GM21515 (cell line): ENCODE measurements around the gene ITPRIPL2.

Source experiments
- ATAC-seq: cut with Tn5 transposase; IDR thresholded peaks from one replicate; pipeline ENCODE4 v1.9.1; 2021; ENCODE audit not compliant: unreplicated experiment

The ITPRIPL2 gene

DNA sequence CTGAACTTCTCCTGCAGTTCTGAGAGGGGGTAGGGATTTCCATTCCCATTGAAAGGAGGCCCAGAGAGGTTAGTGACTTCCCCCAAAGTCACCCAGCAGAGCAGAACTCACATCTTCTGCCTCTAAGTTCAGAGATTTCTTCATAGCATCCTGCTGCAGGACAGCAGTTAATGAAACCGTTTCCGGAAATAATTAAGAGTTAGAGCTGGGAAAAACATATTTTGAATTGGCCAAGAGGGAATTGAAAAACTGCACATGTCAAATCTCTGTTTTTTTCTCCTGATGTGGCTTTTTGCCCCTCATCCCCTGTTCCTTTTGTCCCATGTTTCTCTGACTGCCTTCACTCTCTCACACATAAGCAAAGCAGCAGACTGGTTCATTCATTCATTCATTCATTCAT lies 26.6 kb downstream of the ITPRIPL2 start:
- no peak for ATAC-seq

GRCh38 chr16:19142939-19143598 lies 29.3 kb downstream of the ITPRIPL2 start:
- ATAC-seq, result no peak

- ATAC-seq, result no peak
Measured at GRCh38 chr16:19143599-19143956, 29.8 kb downstream of the ITPRIPL2 start.

GRCh38 chr16:19145010-19145409 lies 31.2 kb downstream of the ITPRIPL2 start:
- no peak for ATAC-seq

GRCh38 chr16:19147126-19147525 lies 33.4 kb downstream of the ITPRIPL2 start:
- no peak for ATAC-seq

GRCh38 chr16:19147627-19148026 lies 33.9 kb downstream of the ITPRIPL2 start:
- no peak for ATAC-seq

GRCh38 chr16:19148189-19148588 lies 34.4 kb downstream of the ITPRIPL2 start:
- no peak for ATAC-seq

- ATAC-seq, result no peak
Measured at GRCh38 chr16:19151310-19151709, 37.5 kb downstream of the ITPRIPL2 start.

DNA sequence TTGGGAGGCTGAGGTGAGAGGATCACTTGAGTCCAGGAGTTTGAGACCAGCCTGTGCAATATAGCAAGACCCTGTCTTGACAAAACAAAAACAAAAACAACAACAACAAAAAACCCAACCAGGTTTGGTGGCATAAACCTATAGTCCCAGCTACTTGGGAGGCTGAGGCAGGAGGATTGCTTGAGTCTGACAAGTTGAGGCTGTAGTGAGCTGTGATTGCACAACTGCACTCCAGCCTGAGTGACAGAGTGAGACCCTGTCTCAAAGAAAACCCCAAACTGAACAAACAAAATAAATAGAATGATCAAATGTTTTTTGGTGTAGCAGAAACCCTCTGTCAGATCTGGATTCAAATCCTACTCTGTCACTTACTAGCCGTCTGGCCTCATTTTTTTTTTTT lies 38.3 kb downstream of the ITPRIPL2 start:
- no peak for ATAC-seq

DNA sequence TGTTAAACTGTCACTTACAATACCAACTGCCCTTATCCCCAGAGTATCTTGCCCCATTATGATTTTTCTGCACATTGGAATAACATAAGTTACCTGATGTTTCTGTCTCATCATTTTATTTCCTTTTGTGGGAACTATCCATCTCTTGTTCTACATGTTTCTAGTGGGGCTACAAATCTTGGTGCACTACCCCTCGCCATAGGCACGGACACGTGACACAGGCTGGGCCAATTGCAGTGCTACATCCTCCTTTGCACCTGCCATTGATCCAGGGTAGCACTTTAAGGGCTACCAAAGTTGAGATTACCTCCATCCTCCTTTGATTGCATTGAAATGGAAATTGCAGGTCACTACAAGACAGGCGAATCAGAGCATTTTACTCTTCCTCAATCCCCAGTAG lies 40.1 kb downstream of the ITPRIPL2 start:
- ATAC-seq, result no peak

GRCh38 chr16:19162085-19162484 lies 48.3 kb downstream of the ITPRIPL2 start:
- no peak for ATAC-seq

GRCh38 chr16:19163215-19163614 lies 49.5 kb downstream of the ITPRIPL2 start:
- no peak for ATAC-seq

GRCh38 chr16:19164285-19164684 lies 50.5 kb downstream of the ITPRIPL2 start:
- no peak for ATAC-seq

DNA sequence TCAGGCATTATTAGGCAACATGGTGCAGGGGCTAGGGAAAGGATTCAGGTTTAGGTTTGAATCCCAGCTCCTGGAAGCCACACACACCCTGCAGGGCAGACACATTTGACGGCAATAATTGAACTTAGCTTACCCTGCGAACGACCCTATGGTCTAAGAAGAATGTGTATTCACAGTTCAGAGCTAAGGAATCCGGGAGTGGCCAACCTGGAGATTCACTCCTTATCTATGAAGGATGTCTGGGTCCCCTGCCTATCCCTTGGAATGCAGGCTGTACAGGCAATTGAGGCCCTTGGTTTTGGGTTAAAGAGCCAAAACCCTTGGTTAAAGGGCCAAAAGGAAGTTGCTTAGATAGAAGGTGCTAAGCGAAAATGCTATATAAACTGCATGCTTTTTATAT lies 51.3 kb downstream of the ITPRIPL2 start:
- ATAC-seq, result no peak

- no peak for ATAC-seq
Measured at GRCh38 chr16:19166500-19166899, 52.7 kb downstream of the ITPRIPL2 start.

DNA sequence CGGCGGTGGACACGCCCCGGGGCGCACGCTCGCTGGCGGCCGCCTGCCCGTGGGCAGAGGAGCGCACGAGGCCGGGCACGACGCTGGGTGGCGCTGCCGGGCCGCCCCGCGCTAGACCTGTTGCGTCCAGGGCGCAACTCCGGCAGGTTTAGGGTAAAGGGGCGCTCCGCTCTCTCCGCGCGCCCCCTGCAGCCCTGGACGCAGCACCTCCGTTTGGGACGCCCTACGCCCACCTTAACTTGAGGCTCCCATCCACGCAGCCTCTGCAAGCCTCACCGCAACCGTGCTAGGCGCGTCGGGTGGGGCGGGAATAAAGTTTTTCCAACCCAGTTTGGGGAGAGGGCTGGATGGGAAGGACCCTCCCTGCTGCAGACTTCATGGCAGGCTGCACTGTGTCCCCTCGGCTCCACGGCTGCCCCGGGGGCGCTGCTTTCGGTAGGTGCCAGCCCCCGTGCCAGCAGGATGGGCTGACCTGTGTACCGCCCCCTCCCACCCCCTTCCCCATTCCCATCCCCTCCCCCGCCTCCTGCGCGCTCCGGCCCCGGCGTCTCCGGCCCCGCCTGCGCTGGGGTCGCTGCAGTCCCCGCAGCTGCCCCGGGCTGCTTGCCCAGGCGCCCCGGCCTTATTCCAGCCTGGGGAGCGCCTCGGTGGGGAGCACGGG lies 54.1 kb downstream of the ITPRIPL2 start, which contains the start of gene SYT17:
SYT17 (plus strand) TSS at position 531 of the 661 bp plus-strand sequence. CDS start 407 bp downstream, outside the sequence.
- ATAC-seq, result no peak

GRCh38 chr16:19168371-19169081 lies 54.8 kb downstream of the ITPRIPL2 start:
- no peak for ATAC-seq

DNA sequence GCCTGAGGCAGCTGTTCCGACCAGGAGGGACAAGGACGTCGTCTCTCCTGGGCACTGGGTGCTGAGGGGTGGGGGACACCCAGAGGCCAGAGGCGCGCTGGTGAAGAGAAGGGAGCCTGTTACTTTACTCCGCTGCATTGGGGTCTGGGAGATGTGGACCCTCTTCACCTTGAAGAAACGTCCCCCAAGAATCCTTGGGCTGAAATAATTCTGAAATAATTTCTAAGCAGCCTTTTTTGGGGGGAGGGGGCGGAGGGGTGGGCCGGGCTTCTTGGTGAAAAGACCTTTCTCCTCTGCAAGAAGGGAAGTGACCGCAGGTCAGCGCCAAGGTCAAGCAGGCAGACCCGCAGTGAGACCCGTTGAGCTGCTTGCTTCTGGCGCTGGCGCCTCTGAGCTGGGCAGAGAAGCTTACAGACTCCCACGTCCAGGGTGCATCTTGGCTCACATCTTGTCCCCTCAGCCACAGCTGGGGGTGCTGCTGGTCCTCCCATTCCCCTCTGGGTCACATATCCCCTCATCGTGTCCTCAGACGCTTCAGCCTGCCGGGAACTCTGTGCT lies 55.4 kb downstream of the ITPRIPL2 start:
- no peak for ATAC-seq

- no peak for ATAC-seq
Measured at GRCh38 chr16:19170043-19170655, 56.4 kb downstream of the ITPRIPL2 start.
